CD14-positive monocyte (primary cell): ENCODE data around the gene TMEM151B. TPM values are rescaled to one million over a fixed set of nuclear protein-coding genes. Genes with fewer than 3 reads are reported as not detected.

Experiments
- DNase-seq, 3 donors: peaks; one replicate each; pipeline ENCODE4 v3.0.0-alpha.2; 2011 to 2022
- H2AFZ ChIP-seq: 2 replicates; pipeline ENCODE4 v1.6.0; 2012; ENCODE audit warnings: mild to moderate bottlenecking, low read depth, low read length, inconsistent platforms; ENCODE audit not compliant: insufficient read depth, poor library complexity, severe bottlenecking
- H3K27ac ChIP-seq, 2 donors: 1 replicate in 1 of 2; 2 replicates in 1 of 2; pipeline ENCODE4 v1.5.1; 2012 to 2013; ENCODE audit warnings: low read length in 2 of 2, control low read depth in 1 of 2, inconsistent platforms in 1 of 2, low read depth in 1 of 2, mild to moderate bottlenecking in 1 of 2
- H3K27me3 ChIP-seq, 2 donors: one replicate each; pipeline versions ENCODE4 v1.6.0 to v1.6.1; 2011 to 2013; ENCODE audit warnings: low read length in 2 of 2; ENCODE audit not compliant: control insufficient read depth in 2 of 2, insufficient read depth in 2 of 2
- H3K36me3 ChIP-seq, 2 donors: replicated peaks in 1 of 2; 1 replicate in 1 of 2; 2 replicates in 1 of 2; pipeline versions ENCODE4 v1.5.1 to v1.6.1; 2012 to 2013; ENCODE audit warnings: low read length in 2 of 2, control low read depth in 1 of 2, inconsistent platforms in 1 of 2, mild to moderate bottlenecking in 1 of 2; ENCODE audit not compliant: insufficient read depth in 2 of 2, control insufficient read depth in 1 of 2
- H3K4me1 ChIP-seq, 2 donors: 1 replicate in 1 of 2; 2 replicates in 1 of 2; pipeline versions ENCODE4 v1.5.1 to v1.6.1; 2012 to 2013; ENCODE audit warnings: low read length in 2 of 2, control low read depth in 1 of 2, inconsistent platforms in 1 of 2, mild to moderate bottlenecking in 1 of 2, moderate library complexity in 1 of 2; ENCODE audit not compliant: insufficient read depth in 2 of 2, control insufficient read depth in 1 of 2
- H3K4me2 ChIP-seq: replicated peaks from 2 replicates; pipeline ENCODE3; 2012; ENCODE audit warnings: low read length, moderate library complexity, mild to moderate bottlenecking; ENCODE audit not compliant: poor library complexity, severe bottlenecking; ENCODE audit errors: extremely low read depth
- H3K4me3 ChIP-seq, 3 experiments: fragments of 200-600 bp in 1 of 3; sonication (generic) in 1 of 3; replicated peaks in 1 of 3; 1 replicate in 2 of 3; 2 replicates in 1 of 3; pipeline ENCODE4 v1.5.1; 2011 to 2013; ENCODE audit warnings: low read length in 3 of 3, mild to moderate bottlenecking in 3 of 3, control low read depth in 2 of 3, low read depth in 2 of 3, inconsistent platforms in 1 of 3, moderate library complexity in 1 of 3
- H3K79me2 ChIP-seq: 2 replicates; pipeline ENCODE4 v1.6.0; 2012; ENCODE audit warnings: mild to moderate bottlenecking, control low read depth, inconsistent platforms, low read length, moderate library complexity; ENCODE audit not compliant: insufficient read depth
- H3K9ac ChIP-seq: 2 replicates; pipeline ENCODE4 v1.6.0; 2017; ENCODE audit warnings: low read length, mild to moderate bottlenecking; ENCODE audit not compliant: insufficient read depth, poor library complexity, severe bottlenecking
- H3K9me3 ChIP-seq, 2 donors: replicated peaks in 1 of 2; 1 replicate in 1 of 2; 2 replicates in 1 of 2; pipeline versions ENCODE4 v1.5.1 to v1.6.1; 2012 to 2013; ENCODE audit warnings: low read length in 2 of 2, control low read depth in 1 of 2; ENCODE audit not compliant: control insufficient read depth in 1 of 2, insufficient read depth in 1 of 2
- H4K20me1 ChIP-seq: 2 replicates; pipeline ENCODE4 v1.6.0; 2012; ENCODE audit warnings: mild to moderate bottlenecking, low read length, control low read depth, moderate library complexity; ENCODE audit not compliant: insufficient read depth
- H3K27ac Mint-ChIP-seq, 7 donors: one replicate each; pipeline ENCODE4 v1.8.0; 2020; ENCODE audit warnings: mild to moderate bottlenecking in 7 of 7, mixed read lengths in 7 of 7, moderate library complexity in 6 of 7, inconsistent platforms in 2 of 7
- H3K27me3 Mint-ChIP-seq, 3 donors: one replicate each; pipeline ENCODE4 v1.8.0; 2021 to 2022; ENCODE audit warnings: low read depth in 3 of 3, mild to moderate bottlenecking in 3 of 3, mixed read lengths in 3 of 3, moderate library complexity in 3 of 3, inconsistent platforms in 1 of 3
- H3K36me3 Mint-ChIP-seq, 2 donors: one replicate each; pipeline ENCODE4 v1.8.0; 2020; ENCODE audit warnings: mixed read lengths in 2 of 2, inconsistent platforms in 1 of 2, mild to moderate bottlenecking in 1 of 2
- H3K4me1 Mint-ChIP-seq: one replicate; pipeline ENCODE4 v1.8.0; 2020; ENCODE audit warnings: mild to moderate bottlenecking, mixed read lengths
- H3K4me3 Mint-ChIP-seq, 2 donors: one replicate each; pipeline ENCODE4 v1.8.0; 2020; ENCODE audit warnings: mild to moderate bottlenecking in 2 of 2, mixed read lengths in 2 of 2, moderate library complexity in 1 of 2
- H3K9me3 Mint-ChIP-seq, 7 donors: one replicate each; pipeline ENCODE4 v1.8.0; 2020 to 2022; ENCODE audit warnings: mixed read lengths in 7 of 7, mild to moderate bottlenecking in 6 of 7, moderate library complexity in 6 of 7, inconsistent platforms in 2 of 7
- WGBS: methylation state at CpG from one replicate; pipeline ENCODE4 v1.1.5; 2013; ENCODE audit warnings: missing lambda C conversion rate; ENCODE audit not compliant: insufficient coverage; 5-methylcytosine and 5-hydroxymethylcytosine counted together
- intact Hi-C, 2 donors: fragments of 100-400 bp; cut with micrococcal nuclease; formaldehyde crosslinking; loops; one replicate each; pipeline versions ENCODE4 v1.15.0 to v1.15.1; 2023
- polyA plus RNA-seq, 3 donors: library from polyadenylated mRNA; depleted of rRNA in 1 of 3; unstranded in 2 of 3; stranded (reverse) in 1 of 3; fragments of 300-500 nt in 2 of 3; fragments of >200 nt in 1 of 3; fragmentation: Illumina TruSeq in 2 of 3; gene quantifications; 1 replicate in 2 of 3; 2 replicates in 1 of 3; pipeline ENCODE4 v1.2.3, GENCODE V29; 2012 to 2021
- TF ChIP-seq, protein P1 (sequence below): fragments of 200-600 bp; IDR thresholded peaks from one replicate; pipeline ENCODE4 v1.8.0; 2022; ENCODE audit warnings: antibody characterized with exemption, mild to moderate bottlenecking

TMEM151B gene
- polyA plus RNA-seq, 3 donors: not detected

DNA sequence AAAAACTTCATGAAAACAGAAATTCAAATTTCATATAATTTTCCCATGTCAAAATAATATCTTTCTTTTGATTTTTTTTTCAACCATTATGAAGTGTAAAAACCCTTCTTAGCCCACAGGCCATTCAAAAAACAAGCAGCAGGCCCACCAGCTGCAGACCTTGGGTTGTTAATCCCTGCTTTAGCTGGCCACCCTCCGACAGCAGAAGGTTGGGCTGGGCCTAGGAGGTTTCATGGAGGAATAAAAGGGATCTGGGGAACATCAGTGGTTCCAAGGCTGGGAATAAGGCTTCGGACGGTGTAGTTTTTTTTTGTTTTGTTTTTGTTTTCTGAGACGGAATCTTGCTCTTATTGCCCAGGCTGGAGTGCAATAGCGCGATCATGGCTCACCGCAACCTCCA lies 26.9 kb upstream of the TMEM151B start:
- H3K4me3 Mint-ChIP-seq: no peak overlapping the region
- H4K20me1 ChIP-seq: peaks cover 14% of the 10 kb centered on the region
- H3K4me1 Mint-ChIP-seq: peaks cover 17% of the 10 kb centered on the region
- H3K79me2 ChIP-seq: peaks cover 15% of the 10 kb centered on the region
- peaks cover 16 to 23% of the 10 kb centered on the region in 2 donors for H3K4me1 ChIP-seq
- H3K27me3 Mint-ChIP-seq: peaks cover 3 to 10% (median 3%) of the 10 kb centered on the region in 3 donors
- peaks cover 0 to 2% (median 0%) of the 10 kb centered on the region in 7 donors for H3K9me3 Mint-ChIP-seq
- WGBS: 93% methylated on average over 3 of the region's 7 CpGs
- no peaks in the 10 kb centered on the region for H3K27me3 ChIP-seq
- H3K27ac Mint-ChIP-seq: no peak overlapping the region
- TF ChIP-seq, protein P1, sequence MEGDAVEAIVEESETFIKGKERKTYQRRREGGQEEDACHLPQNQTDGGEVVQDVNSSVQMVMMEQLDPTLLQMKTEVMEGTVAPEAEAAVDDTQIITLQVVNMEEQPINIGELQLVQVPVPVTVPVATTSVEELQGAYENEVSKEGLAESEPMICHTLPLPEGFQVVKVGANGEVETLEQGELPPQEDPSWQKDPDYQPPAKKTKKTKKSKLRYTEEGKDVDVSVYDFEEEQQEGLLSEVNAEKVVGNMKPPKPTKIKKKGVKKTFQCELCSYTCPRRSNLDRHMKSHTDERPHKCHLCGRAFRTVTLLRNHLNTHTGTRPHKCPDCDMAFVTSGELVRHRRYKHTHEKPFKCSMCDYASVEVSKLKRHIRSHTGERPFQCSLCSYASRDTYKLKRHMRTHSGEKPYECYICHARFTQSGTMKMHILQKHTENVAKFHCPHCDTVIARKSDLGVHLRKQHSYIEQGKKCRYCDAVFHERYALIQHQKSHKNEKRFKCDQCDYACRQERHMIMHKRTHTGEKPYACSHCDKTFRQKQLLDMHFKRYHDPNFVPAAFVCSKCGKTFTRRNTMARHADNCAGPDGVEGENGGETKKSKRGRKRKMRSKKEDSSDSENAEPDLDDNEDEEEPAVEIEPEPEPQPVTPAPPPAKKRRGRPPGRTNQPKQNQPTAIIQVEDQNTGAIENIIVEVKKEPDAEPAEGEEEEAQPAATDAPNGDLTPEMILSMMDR: no peak
- H3K27ac ChIP-seq: no peak overlapping the region
- H3K36me3 ChIP-seq: no peaks in the 10 kb centered on the region
- H3K9ac ChIP-seq: no peak overlapping the region
- intact Hi-C loops: no loop called here
- no peaks in the 10 kb centered on the region for H3K9me3 ChIP-seq
- no peak overlapping the region for H3K4me2 ChIP-seq
- H2AFZ ChIP-seq: no peak overlapping the region
- H3K4me3 ChIP-seq: no peak overlapping the region
- peaks cover 0 to under 1% of the 10 kb centered on the region in 2 donors for H3K36me3 Mint-ChIP-seq
- DNase-seq: no peak

DNA sequence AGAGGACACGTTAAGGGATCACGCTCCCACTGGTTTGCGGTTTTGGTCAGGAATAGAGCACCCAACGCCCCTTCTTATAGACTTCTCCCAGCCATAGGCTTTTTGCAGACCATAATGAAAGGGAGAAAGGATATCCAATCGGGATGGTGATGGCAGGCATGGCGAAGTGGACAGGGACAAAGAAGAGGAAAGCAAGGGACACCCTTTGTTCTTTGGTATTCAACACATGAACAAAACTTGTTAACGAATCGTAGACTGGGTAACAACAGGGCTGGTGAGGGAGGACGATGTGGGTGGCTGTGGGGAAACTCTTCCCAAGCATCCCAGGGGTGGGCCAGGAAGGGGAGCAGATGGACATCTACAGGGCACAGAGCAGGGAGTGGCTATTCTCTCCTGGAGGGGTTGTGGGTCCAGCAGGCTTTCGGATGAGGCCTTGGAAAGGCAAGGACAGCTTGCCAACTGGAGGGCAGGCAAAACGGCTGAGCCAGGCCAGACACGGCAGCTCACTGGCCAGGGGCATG lies 24.8 kb upstream of the TMEM151B start:
- Histone ChIP-seq H3K4me1 (peaks cover 19 to 36% of the 10 kb centered on the region in 2 donors), H3K9ac (no peak overlapping the region), H2AFZ (peak overlapping the region; percentile 94), H3K27ac (peak overlapping the region in 1 of 2 donors; percentile 93), H3K9me3 (no peaks in the 10 kb centered on the region), H3K79me2 (peaks cover 35% of the 10 kb centered on the region), H3K36me3 (peaks cover 12 to 19% of the 10 kb centered on the region in 2 donors), H3K4me2 (peak overlapping the region; percentile 95), H3K4me3 (peak overlapping the region in 2 of 3 experiments; percentile 99 to 100), H3K27me3 (no peaks in the 10 kb centered on the region), H4K20me1 (peaks cover 35% of the 10 kb centered on the region)
- TF ChIP-seq, protein P1: no peak
- Mint-ChIP-seq H3K36me3 (peaks cover 20 to 22% of the 10 kb centered on the region in 2 donors), H3K27ac (peak overlapping the region in 4 of 7 donors; percentile 25 to 94 (median 38)), H3K4me1 (peaks cover 29% of the 10 kb centered on the region), H3K4me3 (peak overlapping the region; percentile 96 to 98), H3K9me3 (peaks cover 0 to 2% (median 0%) of the 10 kb centered on the region in 7 donors), H3K27me3 (peaks cover 0 to 10% (median 0%) of the 10 kb centered on the region in 3 donors)
- intact Hi-C loops: loop anchor here in 1 of 2 donors (5.0 kb wide), 1 partner anchor 618 kb away; the partner anchor contains the start of gene GTPBP2
- WGBS: 75% methylated on average over 8 of the region's 12 CpGs
- DNase-seq: no peak
